ENCODE measurements around the gene CCDC116. TPM values are rescaled to one million over a fixed set of nuclear protein-coding genes. Genes with fewer than 3 reads are reported as not detected.
A peak's percentile ranks its signal among the peaks of the same experiment; 100 is the strongest.

The CCDC116 gene
- total RNA-seq, 3 donors from 2014 or later (not counting 1 experiment from before 2014, with no cell fraction given): 0.43 TPM; not detected in 2

- Mint-ChIP-seq H3K36me3 (no peaks in the 10 kb centered on the region), H3K27ac (peak overlapping the region in 1 of 2 donors; percentile 20), H3K4me1 (peaks cover 36 to 42% of the 10 kb centered on the region in 2 donors), H3K4me3 (peak overlapping the region; percentile 40), H3K27me3 (ENCODE audit: low read depth in 2 of 2) (no peaks in the 10 kb centered on the region), H3K9me3 (no peaks in the 10 kb centered on the region)
- ATAC-seq: peak; percentile 32 to 56 (median 40)
- no peak overlapping the region for H3K4me3 ChIP-seq (ENCODE audit: low read length)
- H3K27ac ChIP-seq (ENCODE audit: low read length): no peak overlapping the region
- H3K4me1 ChIP-seq (ENCODE audit: control insufficient read depth, insufficient read depth, low read length): peaks cover 38% of the 10 kb centered on the region
- H3K27me3 ChIP-seq (ENCODE audit: control insufficient read depth, insufficient read depth, low read length): no peaks in the 10 kb centered on the region
- H3K9me3 ChIP-seq (ENCODE audit: control insufficient read depth, insufficient read depth, low read length): no peaks in the 10 kb centered on the region
- TF ChIP-seq CTCF (IDR thresholded peaks at IDR 0.05): peak; percentile 85
- DNase-seq: peak; percentile 70 to 91
- 56% methylated on average over 14 of the region's 14 CpGs for WGBS (ENCODE audit: insufficient coverage)
- intact Hi-C loops (cut with micrococcal nuclease): no loop called here
- H3K36me3 ChIP-seq (ENCODE audit: control insufficient read depth, insufficient read depth, low read length): peaks cover 16% of the 10 kb centered on the region
Observed at GRCh38 chr22:21646608-21647590, 14.3 kb downstream of the CCDC116 start.

- Histone ChIP-seq H3K9me3 (ENCODE audit: control insufficient read depth, insufficient read depth, low read length) (no peaks in the 10 kb centered on the region), H3K4me3 (ENCODE audit: low read length) (no peak overlapping the region), H3K27me3 (ENCODE audit: control insufficient read depth, insufficient read depth, low read length) (no peaks in the 10 kb centered on the region), H3K4me1 (ENCODE audit: control insufficient read depth, insufficient read depth, low read length) (peaks cover 35% of the 10 kb centered on the region), H3K27ac (ENCODE audit: low read length) (no peak overlapping the region), H3K36me3 (ENCODE audit: control insufficient read depth, insufficient read depth, low read length) (peaks cover 9% of the 10 kb centered on the region)
- no peak for DNase-seq
- no peak for ATAC-seq
- intact Hi-C loops (cut with micrococcal nuclease): no loop called here
- whole genome bisulfite sequencing (ENCODE audit: insufficient coverage): 91% methylated on average over 7 of the region's 7 CpGs
- Mint-ChIP-seq H3K4me1 (peaks cover 24 to 25% of the 10 kb centered on the region in 2 donors), H3K27me3 (ENCODE audit: low read depth in 2 of 2) (no peaks in the 10 kb centered on the region), H3K4me3 (peak overlapping the region; percentile 10), H3K9me3 (no peaks in the 10 kb centered on the region), H3K27ac (no peak overlapping the region), H3K36me3 (no peaks in the 10 kb centered on the region)
- TF ChIP-seq CTCF (IDR thresholded peaks at IDR 0.05): no peak
Observed at GRCh38 chr22:21650280-21650679, 17.7 kb downstream of the CCDC116 start.

GRCh38 chr22:21650823-21651520, 18.4 kb downstream of the CCDC116 start:
- Mint-ChIP-seq H3K4me3 (peak overlapping the region; percentile 89), H3K9me3 (no peaks in the 10 kb centered on the region), H3K27ac (peak overlapping the region in 1 of 2 donors; percentile 87), H3K4me1 (peaks cover 24 to 26% of the 10 kb centered on the region in 2 donors), H3K36me3 (no peaks in the 10 kb centered on the region), H3K27me3 (ENCODE audit: low read depth in 2 of 2) (no peaks in the 10 kb centered on the region)
- TF ChIP-seq CTCF (IDR thresholded peaks at IDR 0.05): no peak
- intact Hi-C loops (cut with micrococcal nuclease): no loop called here
- Histone ChIP-seq H3K36me3 (ENCODE audit: control insufficient read depth, insufficient read depth, low read length) (peaks cover 5% of the 10 kb centered on the region), H3K27me3 (ENCODE audit: control insufficient read depth, insufficient read depth, low read length) (no peaks in the 10 kb centered on the region), H3K4me3 (ENCODE audit: low read length) (peak overlapping the region; percentile 33), H3K9me3 (ENCODE audit: control insufficient read depth, insufficient read depth, low read length) (no peaks in the 10 kb centered on the region), H3K4me1 (ENCODE audit: control insufficient read depth, insufficient read depth, low read length) (peaks cover 35% of the 10 kb centered on the region), H3K27ac (ENCODE audit: low read length) (no peak overlapping the region)
- ATAC-seq: no peak
- under 1% methylated on average over 5 of the region's 6 CpGs for WGBS (ENCODE audit: insufficient coverage)
- no peak for DNase-seq
